ENCODE data around the gene KLHL11. TPM values are rescaled to one million over a fixed set of nuclear protein-coding genes. Genes with fewer than 3 reads are reported as not detected.
"Not testable (repeated sequence)": the region's sequence is repeated elsewhere in the genome, so short reads cannot be mapped to it uniquely, and the experiment has no call there.

KLHL11 gene
- total RNA-seq, 1 donor from 2014 or later = 15.5 TPM

DNA sequence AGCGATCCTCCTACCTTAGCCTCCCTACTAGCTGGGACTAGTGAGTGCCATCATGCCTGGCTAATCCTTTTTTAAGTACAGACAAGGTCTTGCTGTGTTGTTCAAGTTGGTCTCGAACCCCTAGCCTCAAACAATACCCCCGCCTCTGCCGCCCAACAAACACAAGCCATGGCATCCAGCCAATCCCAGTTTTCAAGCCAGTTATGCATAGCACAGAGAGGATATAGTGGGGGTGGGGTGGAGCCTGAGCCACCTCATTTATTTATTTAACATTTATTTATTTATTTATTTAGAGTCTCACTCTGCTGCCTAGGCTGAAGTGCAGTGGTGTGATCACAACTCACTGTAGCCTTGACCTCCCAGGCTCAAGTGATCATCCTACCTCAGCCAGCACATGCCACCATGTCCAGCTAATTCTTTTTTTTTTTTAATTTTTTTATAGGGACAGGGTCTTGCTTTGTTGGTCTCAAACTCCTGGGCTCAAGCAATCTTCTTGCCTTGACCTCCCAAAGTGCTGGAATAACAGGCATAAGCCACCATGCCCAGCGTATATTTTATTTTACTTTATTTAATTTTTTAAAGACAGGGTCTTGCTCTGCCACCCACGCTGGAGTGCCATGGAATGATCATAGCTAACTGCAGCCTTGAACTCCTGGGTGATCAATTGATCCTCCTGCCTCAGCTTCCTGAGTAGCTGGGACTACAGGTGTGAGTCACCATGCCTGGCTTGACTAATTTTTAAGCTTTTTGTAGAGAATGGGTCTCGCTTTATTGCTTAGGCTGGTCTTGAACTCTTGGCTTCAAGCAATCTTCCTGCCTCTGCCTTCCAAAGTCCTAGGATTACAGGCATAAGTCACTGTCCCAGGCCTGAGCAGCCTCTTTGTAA is 26.2 kb upstream of the KLHL11 start:
- intact Hi-C loops (cut with micrococcal nuclease) = no loop called here

GRCh38 chr17:41888332-41888965 is 23.2 kb upstream of the KLHL11 start:
- intact Hi-C loops (cut with micrococcal nuclease) = no loop called here

GRCh38 chr17:41885733-41886132 is 20.5 kb upstream of the KLHL11 start:
- intact Hi-C loops (cut with micrococcal nuclease) = loop anchor here (1.0 kb wide), 1 partner anchor 147 kb away; no protein-coding TSS in a partner anchor

DNA sequence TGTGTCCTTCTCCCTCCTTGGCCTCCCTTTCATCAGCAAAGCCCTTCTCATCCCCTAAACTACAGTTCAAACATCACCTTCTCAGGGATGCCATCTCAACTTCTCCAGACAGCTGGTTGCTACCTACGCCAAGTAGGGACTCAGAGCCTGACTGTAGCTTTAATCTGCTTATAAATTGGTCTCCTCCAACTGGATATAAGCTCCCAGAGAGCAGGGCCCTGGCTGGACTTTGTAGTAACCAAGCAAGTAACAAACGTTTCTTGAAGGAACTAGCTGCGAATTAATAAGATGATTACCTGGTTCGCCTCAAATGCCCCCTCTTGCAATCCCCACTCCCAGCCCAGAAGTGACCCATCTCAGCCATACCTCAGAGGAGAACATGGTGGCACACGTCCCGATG is 17.5 kb upstream of the KLHL11 start:
- intact Hi-C loops (cut with micrococcal nuclease) = no loop called here

DNA sequence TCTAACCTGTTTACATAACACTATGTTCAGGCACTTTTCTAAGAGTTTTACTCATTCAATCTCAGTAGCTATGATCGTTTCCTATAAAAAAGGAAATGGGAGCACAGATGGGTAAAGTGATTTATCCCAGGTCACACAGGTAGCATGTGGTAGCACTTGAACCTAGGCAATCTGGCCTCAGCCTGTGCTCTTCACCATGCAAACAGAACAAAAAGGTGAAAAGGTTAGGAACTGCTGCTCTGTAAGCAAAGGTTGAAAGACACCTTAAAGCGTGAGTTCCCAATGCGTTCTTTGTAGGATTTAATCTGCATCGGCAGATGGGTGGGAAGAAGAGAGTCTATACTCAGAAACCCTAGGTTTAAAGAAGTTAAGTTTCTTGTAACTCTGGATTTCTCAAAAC is 14.9 kb upstream of the KLHL11 start:
- intact Hi-C loops (cut with micrococcal nuclease) = no loop called here

DNA sequence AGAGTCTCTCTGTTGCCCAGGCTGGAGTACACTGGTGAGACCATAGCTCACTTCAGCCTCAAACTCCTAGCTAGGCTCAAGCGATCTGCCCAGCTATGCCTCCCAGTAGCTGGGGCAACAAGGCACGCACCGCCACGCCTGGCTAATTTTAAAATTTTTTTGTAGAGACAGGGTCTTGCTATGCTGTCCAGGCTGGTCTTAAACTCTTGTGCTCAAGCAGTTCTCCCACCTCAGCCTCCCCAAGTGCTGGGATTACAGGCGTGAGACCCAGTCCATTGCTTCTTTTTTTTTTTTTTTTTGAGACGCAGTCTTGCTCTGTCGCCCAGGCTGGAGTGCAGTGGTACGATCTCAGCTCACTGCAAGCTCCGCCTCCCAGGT is 9.1 kb upstream of the KLHL11 start:
- intact Hi-C loops (cut with micrococcal nuclease) = not testable (repeated sequence)

DNA sequence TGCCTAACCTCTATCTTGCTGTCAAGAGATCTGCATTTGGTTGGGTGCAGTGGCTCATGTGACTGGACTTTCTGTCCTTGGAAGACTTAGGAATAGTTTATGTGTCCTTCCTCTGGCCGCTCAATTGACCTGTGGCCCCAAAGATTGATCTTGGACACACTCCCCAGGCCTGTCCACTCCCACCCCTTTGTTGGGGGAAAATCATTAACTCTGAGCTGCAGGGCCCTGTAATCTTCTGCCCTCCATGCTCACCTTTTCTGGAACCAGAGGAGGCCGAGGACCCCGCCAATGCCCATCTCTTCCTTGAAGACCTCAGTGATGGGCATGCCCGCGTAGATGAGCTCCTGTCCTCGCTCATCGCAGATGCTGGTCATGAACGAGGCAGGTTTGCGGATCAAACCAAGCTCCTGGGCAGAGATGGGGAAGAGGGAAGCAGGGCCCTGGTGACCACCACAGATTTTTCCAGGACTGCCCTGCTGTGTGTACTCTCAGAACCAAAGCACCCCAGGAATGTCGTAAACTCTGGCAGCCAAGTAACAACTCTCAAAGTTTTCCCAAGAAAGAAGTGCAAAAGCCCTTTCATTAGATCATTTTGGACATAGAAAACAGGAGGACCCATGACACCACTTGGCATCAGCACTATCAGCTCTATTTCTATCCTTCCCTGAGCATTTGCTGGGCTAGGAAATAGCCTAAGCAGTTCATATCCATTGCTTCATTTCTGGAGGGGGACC is 8.5 kb upstream of the KLHL11 start:
- intact Hi-C loops (cut with micrococcal nuclease) = no loop called here

GRCh38 chr17:41871789-41872188 is 6.6 kb upstream of the KLHL11 start:
- intact Hi-C loops (cut with micrococcal nuclease) = no loop called here

DNA sequence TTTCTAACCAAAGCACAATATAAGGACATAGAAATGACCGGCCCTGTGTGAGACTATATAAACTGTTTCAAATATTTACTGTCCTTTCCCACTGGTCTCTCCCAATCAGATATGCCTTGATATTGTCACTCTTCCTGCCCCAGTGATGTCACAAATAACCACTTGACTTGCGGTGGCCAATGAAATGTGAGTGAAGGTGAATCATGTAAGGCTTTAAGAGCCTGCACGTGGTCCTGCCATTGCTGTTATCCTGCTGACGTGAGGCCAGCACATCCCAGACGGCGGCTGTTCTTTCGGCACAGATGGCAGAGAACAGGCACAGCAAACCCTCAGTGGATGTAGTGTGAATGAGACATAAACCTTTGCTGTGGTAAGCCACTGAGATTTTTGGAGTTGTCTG is 5.4 kb upstream of the KLHL11 start:
- intact Hi-C loops (cut with micrococcal nuclease) = no loop called here

- intact Hi-C loops (cut with micrococcal nuclease) = no loop called here
Observed at GRCh38 chr17:41870097-41870496, 4.9 kb upstream of the KLHL11 start.

GRCh38 chr17:41869426-41869825 is 4.2 kb upstream of the KLHL11 start:
- intact Hi-C loops (cut with micrococcal nuclease) = loop anchor here (5.0 kb wide), 1 partner anchor 67 kb away; no protein-coding TSS in a partner anchor

- intact Hi-C loops (cut with micrococcal nuclease) = loop anchor here (5.0 kb wide), 1 partner anchor 66 kb away; no protein-coding TSS in a partner anchor
Observed at GRCh38 chr17:41868568-41868967, 3.3 kb upstream of the KLHL11 start.

- intact Hi-C loops (cut with micrococcal nuclease) = loop anchor here (1.0 to 5.0 kb wide), 13 partner anchors 30 to 316 kb away; partner anchors contain the start of genes CNP, DHX58, DNAJC7 and EIF1
Observed at GRCh38 chr17:41865596-41865893, 322 bp upstream of the KLHL11 start.

GRCh38 chr17:41864498-41864835 is 756 bp downstream of the KLHL11 start:
- intact Hi-C loops (cut with micrococcal nuclease) = loop anchor here (2.0 kb wide), 3 partner anchors 54 to 176 kb away; partner anchors contain the start of genes EIF1, JUP and P3H4

- intact Hi-C loops (cut with micrococcal nuclease) = no loop called here
Observed at GRCh38 chr17:41863074-41863848, 2.0 kb downstream of the KLHL11 start.

DNA sequence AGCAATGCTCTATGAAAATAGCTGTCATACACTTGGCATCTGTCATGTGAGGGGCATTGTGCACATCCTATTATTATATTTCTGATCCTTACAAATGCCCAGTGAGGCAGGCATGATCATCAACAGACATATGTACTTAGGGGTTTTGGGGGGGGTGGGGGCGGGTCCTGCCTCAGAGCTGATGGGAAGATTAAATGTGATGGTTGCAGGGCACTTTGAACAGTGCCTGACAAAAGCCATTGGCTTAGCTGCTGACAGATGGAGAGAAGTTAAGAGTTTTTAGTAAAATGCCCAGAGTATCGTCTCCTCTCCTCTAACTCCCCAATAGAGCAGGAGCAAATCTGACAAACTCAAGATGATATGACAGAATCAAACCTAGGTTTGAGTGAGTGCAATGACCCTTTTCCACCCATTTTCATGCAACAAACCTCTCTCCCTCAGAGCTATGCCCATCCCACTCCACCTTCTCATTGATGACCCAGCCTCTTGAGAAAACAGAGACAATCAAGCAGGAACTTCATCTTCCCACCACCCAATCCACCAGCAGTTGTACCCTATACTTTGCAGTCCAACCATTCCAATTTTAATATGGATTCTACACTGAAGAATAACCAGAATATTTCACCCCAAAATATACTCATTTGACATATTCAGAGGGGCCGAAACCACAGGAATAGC is 4.8 kb downstream of the KLHL11 start:
- intact Hi-C loops (cut with micrococcal nuclease) = no loop called here

GRCh38 chr17:41851382-41851781 is 13.8 kb downstream of the KLHL11 start:
- intact Hi-C loops (cut with micrococcal nuclease) = not testable (repeated sequence)

DNA sequence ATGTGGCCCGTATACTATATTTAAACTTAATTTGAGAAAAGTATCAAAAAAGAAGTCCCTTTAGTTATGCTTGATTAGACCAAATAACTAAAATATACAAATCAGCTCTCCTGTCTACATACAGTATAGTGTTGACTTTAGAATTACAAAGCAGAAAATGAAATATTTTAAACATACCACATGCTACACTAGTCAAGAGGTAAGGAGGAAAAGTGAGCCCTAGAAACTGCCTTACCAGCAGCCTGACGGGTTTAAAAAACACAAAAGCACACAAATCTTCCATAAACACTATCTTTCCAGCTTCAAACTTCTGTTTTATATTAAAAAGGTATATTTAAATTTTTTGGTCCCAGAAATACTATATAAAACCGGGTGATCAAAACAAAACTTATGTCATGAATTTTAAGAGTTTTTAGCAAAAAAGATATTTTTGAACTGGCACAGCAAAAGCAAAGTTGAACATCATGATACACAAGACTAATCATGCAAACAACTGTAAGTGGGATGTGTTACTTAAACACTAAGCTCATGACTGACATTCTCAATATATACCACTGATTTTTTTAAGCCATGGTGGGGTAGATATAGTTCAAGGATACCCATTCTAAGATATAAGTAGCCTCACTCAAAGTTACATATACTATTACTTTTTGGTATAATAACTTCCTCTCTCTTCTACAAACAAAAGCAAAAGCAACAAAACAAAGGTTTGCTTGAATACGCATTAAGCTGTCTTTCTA is 15.8 kb downstream of the KLHL11 start:
- intact Hi-C loops (cut with micrococcal nuclease) = no loop called here

DNA sequence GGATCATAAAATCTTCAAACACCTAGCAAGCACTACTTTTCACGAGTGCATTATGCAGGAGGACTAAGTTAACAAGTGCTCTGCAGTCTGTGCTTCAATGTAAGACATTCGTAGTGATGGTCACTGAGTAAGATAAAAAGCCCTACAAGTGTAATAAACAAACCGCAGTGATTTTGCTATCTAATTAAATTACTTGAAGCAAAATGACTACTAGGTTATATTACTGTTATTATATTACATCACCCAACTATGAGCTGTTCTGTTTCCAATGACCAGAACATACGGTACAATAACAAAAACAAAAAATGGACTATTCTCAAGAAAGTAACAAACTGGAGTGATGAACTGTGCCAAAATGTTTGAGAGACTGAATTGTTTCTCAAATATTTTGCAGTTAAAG is 16.4 kb downstream of the KLHL11 start:
- intact Hi-C loops (cut with micrococcal nuclease) = no loop called here

DNA sequence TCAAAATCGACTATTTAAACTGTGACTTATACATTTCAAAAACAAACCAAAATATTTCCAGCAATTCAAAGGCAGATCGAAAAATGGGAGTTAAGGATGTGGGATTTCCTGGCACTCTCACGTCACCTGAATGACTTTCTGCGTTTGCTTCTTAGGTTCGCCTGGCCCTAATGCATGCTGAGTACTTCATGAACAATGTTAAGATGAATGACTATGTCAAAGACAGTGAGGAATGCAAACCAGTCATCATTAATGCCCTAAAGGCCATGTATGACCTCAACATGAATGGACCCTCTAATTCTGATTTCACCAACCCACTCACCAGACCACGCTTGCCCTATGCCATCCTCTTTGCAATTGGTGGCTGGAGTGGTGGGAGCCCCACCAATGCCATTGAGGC is 20.3 kb downstream of the KLHL11 start:
- intact Hi-C loops (cut with micrococcal nuclease) = no loop called here
